IPS DF 19.7 (cell line): ENCODE data around the gene DTD2.
"Not testable (repeated sequence)": the region's sequence is repeated elsewhere in the genome, so short reads cannot be mapped to it uniquely, and the experiment has no call there.

Experiments
- DNase-seq: peaks from one replicate; pipeline ENCODE4 v3.0.0-alpha.2; 2013; ENCODE audit warnings: low read depth, low spot score

Gene DTD2

DNA sequence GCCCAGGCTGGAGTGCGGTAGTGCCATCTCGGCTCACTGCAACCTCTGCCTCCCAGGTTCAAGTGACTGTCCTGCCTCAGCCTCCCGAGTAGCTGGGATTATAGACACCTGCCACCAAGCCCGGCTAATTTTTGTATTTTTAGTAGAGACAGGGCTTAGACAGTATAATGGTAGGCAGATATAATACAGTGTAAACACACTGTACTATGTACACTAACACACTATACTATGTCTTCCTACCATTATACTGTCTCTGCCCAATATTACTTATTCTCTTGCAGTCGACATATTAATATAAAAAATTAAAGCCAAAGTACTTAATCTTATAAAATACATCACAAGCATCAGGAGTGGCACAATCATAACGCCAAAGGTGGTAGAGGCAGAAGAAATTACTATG, 15.0 kb downstream of the DTD2 start:
- DNase-seq, result no peak

DNA sequence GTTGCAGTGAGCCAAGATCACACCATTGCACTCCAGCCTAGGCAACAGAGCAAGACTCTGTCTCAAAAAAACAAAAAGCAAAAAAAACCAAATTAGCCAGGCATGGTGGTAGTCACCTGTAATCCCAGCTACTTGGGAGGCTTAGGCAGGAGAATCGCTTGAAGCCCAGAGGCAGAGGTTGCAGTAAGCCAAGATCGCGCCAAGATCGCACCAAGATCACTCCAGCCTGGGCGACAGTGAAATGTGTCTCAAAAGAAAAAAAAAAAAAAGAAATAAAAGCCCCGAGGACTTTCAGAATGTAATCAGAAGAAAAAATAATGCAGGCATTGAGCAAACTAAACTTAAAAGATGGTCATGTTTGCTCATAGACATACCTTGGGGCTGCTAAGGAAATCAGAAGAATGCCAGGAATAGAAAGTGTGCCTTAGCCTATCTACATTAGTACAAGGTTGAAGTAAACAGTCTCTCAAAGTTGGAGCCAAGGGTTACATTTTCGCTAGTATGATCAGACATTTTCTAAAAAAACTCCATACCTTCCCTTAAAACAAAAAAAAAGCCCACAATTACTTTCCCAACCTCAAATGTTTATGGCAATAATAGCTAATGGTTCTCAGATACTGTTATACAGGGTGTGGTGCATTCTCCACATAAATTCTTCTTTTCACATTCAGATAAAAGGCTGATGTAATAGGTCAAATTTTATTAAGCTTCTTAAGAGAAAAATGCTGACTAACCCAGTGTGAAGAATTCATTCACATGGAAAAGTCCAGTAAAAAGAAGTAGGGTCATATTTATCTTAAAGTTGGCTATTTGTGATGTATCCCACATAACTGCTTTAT, 15.8 kb downstream of the DTD2 start:
- no peak for DNase-seq

DNA sequence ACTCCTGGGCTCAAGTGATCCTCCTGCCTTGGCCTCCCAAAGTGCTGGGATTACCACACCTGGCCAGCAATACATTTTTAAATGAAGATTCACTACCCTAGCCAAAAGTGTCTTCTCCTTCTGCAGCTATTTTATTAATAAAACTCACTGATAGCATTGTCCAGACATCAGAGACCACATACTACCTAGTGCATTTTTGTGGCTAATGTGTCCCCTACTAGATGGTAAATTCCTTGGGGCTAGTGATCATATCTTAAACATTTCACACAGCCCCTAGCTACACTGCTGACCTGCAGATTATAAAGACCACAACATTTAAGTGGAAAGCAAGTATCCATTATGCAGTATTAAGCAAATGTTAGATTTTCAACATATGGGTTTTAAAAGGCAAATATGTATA, 17.0 kb downstream of the DTD2 start:
- no peak for DNase-seq

DNA sequence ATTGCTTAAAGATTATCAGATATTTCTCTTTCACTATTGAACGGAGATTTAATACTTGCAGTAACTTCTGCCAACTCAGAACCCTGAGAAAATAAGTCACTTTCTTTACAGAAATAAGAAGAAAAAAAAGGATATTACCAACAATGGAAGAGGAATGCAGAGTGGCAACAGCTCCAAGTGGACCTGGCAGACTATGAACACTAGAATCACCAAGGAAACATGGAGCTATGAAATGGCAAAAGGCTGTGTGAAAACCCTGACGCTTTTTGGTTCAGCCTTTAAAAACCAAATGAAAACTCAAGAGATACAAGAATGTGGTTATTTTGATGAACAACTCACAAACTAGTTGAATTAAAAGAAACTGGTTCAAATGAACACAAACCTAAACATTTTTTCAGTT, 17.7 kb downstream of the DTD2 start:
- DNase-seq, result no peak

DNA sequence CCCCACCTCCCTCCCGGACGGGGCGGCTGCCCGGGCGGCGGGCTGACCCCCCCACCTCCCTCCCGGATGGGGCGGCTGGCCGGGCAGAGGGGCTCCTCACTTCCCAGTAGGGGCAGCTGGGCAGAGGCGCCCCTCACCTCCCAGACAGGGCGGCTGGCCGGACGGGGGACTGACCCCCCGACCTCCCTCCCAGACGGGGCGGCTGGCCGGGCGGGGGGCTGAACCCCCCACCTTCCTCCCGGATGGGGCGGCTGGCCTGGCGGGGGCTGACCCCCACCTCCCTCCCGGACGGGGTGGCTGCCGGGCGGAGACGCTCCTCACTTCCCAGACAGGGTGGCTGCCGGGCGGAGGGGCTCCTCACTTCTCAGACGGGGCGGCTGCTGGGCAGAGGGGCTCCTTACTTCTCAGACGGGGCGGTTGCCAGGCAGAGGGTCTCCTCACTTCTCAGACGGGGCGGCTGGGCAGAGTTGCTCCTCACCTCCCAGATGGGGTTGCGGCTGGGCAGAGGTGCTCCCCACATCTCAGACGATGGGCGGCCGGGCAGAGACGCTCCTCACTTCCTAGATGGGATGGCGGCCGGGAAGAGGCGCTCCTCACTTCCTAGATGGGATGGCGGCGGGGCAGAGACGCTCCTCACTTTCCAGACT, 20.1 kb downstream of the DTD2 start:
- not testable (repeated sequence) for DNase-seq

DNA sequence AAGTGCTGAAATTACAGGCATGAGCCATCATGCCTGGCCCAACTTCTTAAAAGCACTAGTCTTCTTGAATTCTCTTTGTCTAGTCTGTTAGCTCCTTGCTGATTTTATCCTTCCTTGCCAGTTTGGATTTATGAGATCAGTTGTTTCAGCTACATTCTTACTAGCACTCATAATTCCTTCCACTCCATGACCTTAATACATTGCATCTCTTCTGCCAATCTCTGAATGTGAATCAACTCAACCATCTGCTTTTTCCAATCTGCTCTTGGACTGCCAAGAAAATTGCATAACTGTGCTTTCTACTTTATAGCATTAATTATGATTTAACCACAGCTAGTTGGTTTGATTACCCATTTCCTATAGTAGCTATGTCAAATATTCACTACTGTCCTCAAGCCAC, 22.0 kb downstream of the DTD2 start:
- DNase-seq, result no peak

DNA sequence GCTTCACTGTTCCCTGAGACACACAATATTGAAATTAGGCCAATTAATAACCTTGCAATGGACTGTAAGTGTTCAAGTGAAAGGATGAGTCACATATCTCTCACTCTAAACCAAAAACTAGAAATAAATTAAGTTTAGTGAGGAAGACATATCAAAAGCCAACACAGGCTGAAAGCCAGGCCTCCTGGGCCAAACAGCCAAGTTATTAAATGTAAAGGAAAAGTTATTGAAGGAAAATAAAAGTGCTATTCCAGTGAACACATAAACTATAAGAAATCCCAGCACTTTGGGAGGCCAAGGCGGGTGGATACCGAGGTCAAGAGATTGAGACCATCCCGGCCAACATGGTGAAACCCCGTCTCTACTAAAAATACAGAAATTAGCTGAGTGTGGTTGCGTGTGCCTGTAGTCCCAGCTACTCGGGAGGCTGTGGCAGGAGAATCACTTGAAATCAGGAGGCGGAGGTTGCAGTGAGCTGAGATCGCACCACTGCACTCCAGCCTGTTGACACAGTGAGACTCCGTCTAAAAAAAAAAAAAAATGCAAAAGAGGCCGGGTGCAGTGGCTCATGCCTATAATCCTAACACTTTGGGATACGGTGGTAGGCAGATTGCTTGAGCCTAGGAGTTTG, 26.6 kb downstream of the DTD2 start:
- no peak for DNase-seq

DNA sequence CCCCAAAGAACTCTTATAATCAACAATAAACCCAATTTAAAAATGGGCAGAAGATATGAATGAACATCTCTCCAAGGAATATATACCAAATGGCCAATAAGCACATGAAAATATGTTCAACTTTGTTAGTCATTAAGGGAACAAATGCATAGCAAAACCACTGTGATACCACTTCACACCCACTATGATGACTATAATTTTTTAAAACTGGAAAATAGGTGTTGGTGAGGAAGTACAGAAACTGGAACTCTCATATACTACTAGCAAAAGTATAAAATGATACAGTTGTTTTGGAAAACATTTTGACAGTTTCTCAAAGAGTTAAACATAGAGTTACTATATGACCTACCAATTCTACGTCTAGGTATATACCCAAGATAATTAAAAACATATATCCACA, 27.5 kb downstream of the DTD2 start:
- no peak for DNase-seq

DNA sequence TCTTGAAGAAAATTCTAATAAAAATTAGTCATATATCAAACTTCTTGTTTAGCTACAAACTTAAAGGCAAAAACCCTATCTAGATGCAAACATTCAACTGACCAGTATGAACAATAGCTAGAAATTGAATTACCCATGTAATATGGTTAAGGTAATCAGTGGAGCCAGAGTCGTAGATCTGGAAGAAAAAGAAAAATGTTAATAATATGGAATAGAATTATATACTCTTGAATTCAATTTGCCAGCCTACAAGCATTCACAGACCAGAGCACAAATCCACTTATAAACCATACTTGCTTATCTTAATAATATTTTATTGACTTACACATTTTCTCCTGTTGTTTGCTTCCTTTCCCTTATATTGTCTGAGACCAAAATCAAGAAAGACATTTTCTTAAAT, 29.3 kb downstream of the DTD2 start:
- no peak for DNase-seq

DNA sequence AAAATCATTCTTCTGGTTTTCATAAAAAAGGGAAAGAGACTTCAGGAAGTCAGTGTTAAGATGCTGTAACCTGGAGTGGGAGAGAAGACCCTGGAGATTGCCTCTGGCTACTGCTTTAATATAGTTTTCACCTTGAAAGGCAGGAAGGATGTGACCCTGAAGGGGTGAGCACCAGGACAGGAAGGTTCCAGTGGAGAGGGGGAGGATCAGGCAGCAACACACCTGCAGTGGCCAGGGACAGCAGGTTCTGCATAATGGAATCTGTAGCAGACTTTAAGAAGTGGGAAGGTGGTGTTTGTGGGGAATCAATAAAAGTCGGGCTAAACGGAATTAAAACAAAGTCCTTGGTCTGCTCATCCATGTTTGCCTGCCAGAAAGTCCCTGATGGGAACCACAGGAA, 30.6 kb downstream of the DTD2 start:
- DNase-seq, result no peak

DNA sequence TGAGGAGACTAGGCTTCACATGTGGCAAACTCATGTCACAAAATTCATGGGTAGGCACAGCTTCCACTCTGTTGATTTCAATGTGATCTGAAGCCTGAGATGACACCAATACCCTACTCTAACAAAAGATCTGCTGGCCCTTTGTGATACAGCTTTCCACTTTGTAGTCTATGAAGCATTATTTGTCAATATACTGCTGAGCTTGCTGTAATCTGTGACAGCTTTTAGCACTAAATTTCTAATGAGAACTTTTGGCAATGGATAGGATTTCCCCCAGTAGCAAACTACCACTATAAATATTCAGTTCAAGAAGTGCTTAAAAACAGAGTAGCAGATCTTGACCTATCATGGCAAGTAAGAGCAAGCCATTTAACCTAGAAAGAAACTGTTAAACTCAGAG, 31.4 kb downstream of the DTD2 start:
- no peak for DNase-seq

DNA sequence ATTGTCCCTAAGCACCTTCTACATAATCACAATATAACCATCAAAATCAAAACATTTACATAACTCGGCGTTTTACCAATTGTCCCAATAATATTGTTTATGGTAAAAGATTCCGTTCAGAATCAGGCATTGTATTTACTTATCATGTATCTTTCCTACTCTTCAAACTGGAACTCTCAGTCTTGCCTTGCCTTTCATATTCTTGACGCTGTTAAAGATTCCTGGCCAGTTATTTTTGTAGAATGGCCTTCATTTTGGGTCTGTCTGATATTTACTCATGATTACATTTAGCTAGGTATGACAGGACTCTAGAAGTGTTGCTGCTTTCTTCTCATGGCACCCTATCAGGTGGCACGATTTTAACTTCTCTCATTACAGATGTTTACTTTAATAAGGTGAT, 36.1 kb downstream of the DTD2 start:
- DNase-seq, result no peak

DNA sequence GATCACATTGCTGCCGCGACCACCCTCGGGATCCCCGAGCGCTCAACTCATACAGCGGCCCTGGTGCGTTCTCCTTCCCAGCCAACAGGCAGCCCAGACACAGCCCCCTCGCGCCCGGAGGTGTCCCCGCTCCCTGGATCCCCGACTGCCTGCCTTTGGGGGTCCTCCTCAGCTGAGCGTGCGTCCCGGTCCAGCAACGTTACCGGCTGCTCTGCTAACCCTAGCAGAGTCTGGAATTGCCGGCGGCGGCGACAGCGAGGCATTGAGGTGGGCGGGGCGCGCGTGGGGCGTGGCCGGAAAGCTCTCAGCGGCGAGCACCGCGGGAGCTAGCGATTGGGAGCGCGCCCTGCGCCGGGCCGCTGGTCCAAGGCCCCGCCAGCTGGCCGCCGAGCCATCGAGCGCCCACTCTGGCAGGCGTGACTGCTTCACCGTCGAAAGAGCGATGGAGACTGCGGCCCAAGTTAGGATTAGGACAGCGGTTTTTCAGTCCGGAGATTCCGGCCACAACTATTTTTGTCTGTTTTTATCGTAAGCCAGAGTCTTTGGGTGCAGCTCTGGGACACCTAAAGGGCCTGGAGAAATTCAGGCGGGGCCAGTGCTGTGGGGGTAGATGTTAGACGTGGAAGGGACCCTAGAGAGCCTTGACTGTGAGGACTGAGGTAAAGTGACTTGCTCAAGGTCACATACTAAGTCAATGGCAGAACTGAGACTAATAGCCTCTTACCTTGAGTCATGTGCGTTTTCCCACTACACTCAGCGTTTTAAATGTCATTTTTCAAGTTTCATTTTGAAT, 36.8 kb downstream of the DTD2 start, which contains the start of gene HEATR5A:
Gene HEATR5A (minus strand): TSS at position 232 of the 793 bp plus-strand sequence. CDS start 17,575 bp downstream, outside the sequence.
- peak; percentile 70 for DNase-seq

DNA sequence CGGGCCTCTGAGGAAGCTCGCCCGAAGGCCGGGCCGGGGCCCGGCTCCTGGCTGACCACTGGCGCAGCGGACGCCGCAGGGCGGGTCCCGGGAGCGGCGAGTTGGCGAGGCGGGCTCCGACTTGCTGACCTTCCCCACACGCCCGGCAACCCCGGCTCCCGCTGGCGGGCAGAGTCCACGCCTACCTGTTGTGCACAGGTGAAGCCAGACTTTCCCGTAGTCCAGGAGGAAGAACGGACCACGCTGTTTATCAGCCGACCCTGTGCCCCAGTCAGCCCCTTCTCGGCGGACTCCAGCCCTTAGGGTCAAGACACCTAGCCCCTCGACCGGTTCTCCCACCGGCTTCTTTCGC, 37.4 kb downstream of the DTD2 start:
- no peak for DNase-seq

DNA sequence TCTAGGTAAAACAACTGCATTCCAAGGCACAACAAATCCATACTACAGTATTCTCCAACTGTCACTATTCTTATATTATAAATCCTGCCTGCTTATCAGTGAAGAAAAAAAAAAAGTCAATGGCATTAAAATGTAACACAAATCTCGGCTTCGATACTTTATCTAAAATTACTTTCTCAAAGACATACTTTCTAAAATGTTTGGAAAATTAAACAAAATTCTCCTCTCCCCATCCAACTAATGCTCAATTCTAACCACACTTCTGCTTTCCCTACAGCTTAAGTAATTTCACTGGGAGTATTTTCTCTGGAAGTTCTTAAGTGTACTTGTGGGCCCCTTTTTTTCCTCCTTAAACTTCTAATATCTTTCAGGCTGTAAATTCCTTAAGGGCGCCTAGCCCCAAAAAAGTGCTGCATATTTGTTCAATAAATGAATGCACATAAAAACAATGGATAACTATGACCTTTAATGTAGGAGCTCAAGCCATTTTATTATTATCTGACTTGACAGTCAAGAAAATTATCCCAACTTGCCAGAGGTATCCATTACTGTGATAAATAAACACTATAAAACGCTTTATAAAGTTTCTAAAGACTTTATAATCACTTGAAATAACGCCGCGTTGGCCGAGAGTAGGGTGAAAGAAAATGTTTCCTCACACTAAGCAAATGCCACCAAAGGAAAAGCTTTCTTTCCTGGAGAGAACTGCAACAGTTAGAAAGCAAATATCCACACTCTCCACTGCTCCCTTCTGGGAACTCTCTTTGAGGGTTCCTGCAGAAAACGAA, 37.9 kb downstream of the DTD2 start:
- no peak for DNase-seq

DNA sequence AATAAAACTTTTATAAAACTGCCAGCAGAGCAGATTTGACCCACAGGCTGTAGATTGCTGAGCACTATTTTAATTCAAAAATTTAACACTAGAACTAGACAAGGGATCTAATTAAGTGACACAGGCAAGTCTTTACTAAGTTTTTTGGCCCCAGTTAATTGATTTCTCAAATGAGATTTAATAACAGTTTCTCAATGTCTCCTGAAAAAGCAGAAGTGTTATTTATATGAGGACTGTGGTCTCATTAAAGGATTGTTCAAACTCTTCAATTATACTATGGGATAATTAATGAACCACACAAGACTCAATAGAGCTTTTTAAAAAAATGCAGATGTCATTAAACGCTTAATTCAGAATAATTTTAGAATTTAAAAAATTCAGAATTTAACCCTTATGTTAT, 38.9 kb downstream of the DTD2 start:
- no peak for DNase-seq

DNA sequence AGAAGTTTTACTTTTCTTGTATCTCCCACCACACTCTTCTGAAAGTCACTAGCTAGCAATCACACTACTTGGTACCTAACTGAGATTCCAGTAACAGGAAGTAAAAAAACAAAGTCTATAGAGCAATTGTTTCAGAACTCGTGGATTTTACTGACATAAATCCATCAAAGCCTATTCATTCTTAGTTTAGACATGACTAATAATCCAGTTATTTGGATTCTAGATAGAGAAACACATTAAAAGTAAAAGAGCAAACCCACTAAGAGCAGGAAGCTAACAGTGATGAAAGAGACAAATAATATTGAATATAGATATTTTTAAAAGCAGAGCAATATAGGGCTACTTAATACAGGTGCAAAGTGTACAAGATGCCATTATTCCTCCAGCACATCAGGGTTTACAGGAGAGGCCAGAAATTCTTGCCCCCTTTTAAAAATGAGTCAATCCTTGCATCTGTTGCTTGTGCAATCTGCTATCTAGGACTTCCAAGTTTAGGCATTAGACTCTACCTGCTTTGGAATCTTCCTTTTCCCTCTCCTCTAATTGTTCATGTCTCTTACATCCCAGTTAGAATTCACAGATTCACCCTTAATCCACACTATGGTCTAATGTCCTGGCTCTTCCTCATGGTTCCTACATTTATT, 43.0 kb downstream of the DTD2 start:
- DNase-seq, result no peak

DNA sequence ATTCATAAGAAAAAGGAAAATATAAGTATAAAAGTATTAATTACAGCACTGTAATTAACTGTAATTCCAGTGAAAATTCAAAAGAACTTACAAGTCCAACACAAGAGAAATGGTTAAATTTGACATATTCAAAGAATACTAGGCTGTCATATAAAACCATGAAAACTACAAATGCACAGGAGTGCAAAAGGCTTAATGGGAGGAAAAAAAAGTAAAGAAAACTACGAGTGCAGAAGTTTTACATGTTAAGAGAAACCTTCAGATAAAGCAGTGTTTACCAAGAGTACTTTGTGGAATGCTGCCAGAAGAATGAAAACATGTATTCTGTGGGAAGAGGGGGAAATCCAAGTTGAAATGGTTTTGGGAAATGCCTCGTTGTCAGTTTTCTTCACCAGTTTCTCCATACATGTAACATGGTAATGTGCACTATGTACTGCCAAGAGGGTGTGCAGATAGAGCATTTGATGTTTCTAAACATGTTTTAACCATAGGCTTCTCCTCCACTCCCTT, 46.0 kb downstream of the DTD2 start:
- no peak for DNase-seq

DNA sequence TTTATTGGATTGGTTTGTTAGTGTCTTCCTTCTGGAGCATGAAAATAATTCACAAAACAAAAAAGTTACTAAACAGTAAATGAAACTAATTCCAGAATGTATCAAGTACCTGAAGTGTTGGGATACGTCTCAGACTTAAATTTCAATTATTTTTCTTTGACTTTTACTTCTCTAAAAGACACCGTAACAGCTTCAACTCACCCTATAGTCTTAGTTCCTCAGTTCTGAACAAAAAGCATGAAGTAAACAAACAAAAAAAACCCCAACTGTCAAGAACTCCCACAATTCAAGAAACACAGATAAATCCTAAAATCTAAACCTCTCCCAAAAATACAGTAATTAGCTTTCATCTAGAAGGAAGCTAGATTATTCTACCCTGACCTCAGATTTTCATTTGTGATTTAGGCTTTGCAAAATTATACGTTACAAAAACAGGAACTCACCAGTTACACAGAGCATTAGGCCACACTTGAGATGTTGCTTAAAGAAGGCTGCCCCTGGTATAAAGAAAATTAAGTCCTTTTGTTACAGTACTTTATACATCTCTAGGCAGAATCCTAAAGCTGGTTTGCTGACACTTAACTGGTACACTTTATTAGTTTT, 47.2 kb downstream of the DTD2 start:
- DNase-seq, result no peak

DNA sequence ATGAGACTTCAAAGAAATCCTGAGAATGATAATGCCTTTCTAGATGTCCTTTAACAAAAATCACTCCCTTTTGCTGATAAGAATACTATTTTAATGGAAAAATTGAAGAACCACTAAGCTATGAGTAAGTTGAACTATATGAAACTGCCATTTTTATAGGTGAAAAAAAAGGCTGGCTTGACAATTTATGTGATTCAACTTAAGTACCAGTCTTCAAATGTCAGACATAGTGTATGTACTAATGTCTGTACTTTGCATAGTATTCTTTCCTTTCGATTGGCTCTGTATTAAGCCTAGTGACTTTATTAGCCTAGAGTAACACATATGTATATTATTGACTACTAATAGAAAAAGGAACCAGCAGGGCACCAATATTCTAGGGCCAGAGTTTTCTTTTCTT, 48.9 kb downstream of the DTD2 start:
- DNase-seq, result no peak
